Activated CD4-positive, alpha-beta T cell treated with anti-CD3 and anti-CD28 coated beads for 48 hours (primary cell): ENCODE results near the gene SMIM41.
"Not testable (repeated sequence)": the region's sequence is repeated elsewhere in the genome, so short reads cannot be mapped to it uniquely, and the experiment has no call there.

Experiments used
- DNase-seq: peaks from one replicate; pipeline ENCODE4 v3.0.0-alpha.2; 2020

Gene SMIM41

GRCh38 chr12:52086944-52087835 lies 7.7 kb downstream of the SMIM41 start:
- no peak for DNase-seq

DNA sequence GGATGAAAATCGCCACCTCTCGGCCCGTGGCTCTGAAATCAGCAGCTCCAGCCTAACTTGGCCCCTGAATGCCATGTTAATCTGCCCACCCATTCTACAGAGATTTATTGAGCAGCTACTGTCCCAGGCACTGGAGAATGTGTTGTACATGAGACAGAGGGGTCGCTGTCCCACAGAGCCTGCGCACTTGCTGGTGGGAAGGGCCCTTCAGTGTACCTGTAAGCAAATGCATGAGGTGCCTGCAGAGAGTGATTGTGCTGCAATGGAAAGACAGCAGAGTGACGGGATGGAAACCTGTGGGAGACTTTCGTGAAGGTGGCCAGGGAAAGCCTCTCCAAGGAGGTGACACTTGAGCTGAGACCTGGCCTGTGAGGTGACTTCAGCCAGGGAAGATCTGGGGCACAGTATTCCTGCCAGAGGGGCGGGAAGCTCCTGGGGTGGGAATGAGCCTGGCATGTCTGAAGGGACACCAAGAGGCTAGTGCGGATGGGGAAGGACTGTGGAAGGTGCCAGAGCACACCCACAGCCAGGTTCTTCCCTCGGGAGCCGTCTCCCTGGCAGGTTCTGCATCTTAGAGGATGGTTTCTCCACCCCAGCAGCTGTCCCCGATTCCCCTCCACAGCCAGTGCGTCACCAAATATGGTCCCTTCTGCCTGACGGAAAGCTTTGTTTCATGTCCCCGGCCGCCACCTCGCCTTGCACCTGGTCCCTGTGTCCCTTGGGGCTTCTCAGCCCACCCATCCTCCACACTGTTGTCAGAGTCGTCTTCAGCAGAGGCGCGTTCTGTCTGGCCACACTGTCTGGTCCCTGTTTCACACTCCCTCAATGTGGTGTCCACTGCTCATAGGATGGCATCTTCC lies 8.7 kb downstream of the SMIM41 start:
- DNase-seq, result no peak

GRCh38 chr12:52089491-52089890 lies 10.0 kb downstream of the SMIM41 start:
- DNase-seq, result no peak

DNA sequence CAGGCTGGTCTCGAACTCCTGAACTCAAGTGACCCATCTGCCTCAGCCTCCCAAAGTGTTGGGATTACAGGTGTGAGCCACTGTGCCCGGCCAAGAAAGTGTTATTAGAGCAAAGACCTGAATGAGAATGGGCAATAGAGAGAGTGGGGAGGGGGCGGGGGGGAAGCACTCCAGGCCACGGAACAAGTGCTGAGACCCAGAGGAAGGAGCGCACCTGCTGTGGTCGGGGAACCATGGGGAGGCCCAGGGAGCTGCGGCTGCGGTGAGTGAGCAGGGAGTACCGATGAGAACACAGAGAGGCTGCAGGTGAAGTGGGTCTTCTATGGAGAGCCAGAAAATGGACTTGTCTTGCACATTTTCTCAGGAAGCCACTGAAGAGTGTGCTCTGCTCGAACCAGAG lies 10.8 kb downstream of the SMIM41 start:
- DNase-seq, result no peak

DNA sequence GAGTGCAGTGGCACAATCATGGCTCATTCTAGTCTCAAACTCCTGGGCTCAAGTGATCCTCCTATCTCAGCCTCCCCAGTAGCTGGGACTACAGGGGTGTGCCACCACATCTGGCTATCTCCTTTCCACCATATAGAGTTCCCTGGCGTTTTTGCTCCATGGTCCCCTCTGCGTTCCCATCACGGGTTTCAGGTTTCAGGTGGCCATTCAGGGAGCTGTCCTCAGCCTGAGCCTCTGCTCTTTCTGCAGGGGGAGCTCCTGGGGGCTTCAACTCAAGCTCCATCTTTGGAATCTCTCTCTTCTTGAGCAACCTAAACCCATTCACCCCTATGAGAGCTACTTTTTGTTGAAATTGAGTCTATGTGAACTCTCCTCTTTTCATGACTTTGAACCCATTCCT lies 11.6 kb downstream of the SMIM41 start:
- DNase-seq, result no peak

DNA sequence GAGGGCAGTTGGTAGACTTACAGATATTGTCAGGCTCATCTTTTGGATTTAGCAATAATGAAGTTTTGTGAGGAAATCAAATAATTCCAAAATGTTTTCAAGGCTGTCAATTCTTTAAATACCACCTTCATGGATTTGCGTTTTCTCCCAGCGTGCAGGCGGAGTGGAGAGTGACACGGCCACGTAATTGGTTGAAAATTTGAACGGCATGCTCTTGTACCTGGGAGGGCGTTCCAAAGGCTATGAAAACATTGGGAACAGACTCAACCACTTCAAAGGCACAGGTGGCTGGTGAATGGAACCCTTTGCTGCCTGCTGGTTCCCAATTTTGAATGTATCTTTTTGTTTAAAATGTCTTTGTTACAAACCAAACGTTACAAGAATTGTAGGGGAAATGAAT lies 12.4 kb downstream of the SMIM41 start:
- DNase-seq, result no peak

- DNase-seq, result no peak
Measured at GRCh38 chr12:52093346-52093745, 13.8 kb downstream of the SMIM41 start.

DNA sequence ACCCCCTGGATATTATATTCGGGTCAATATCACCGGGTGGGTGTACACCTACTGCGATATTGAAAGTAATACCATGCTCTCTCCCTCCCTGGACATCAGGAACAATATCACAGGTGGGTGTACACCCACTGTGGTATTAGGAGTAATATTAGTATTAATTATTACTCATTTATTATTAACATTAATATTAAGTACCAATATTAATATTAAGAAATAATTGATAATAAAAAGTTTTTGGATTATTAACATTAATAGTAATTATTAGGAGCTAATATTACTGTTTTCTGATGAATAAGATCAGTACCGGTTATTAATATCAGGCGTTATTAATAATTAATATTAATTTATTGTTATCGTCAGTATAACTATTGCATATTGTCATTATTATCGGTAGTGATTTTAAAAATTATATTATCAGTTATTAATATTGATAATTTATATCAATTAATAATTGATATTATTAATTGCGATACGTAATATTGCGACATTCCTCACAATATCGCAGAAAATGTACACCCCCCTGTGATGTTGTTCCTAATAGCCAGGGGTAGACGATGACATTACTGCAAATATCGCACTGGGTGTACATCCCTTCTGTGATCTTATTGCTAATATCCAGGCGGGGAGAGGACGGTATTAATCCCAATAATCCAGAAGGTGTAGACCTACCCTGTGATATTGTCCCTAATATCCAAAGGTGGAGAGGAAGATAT lies 17.0 kb downstream of the SMIM41 start:
- DNase-seq, result no peak

- no peak for DNase-seq
Measured at GRCh38 chr12:52097045-52097666, 17.7 kb downstream of the SMIM41 start.

- DNase-seq, result not testable (repeated sequence)
Measured at GRCh38 chr12:52104431-52105089, 25.1 kb downstream of the SMIM41 start.

DNA sequence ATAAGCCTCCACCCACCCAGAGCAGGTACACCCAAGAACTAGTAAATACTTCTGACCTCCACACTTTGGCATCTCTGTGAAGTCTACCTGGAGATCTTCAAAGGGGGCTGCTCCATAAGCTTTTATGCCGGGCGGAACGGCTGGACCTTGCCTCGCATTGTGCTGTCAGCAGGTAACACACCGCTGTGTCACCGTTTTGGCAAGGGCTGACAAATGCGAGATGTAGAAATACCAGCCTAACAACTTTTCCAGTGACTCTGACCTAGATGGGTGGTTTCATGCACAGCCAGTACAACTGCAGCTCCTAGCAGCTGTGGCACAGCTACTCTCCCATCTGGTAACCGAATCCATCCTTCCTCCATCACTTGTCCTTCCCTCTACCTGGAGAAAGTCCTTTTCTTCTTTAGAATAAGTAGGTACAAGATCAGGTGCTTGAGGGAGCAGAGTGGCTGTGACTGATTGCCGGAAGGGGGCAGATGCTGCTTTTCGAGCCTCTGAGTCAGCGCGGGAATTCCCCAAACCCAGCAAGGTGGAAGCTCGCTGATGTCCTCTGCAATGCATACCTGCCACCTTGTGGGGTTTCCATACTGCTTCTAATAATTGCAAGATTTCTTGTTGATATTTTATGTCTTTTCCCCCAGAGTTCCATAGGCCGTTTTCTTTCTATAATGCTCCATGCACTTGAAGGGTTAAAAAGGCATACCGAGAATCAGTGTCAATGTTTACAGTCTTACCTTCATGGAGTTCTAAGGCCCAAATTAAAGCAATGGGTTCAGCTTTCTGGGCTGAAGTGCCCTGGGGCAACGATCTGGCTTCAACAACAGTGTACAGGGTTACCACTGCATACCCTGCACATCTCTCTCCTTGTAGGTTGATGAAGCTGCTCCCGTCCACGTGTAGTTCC lies 37.0 kb downstream of the SMIM41 start:
- DNase-seq, result peak; percentile 77

GRCh38 chr12:52117806-52118475 lies 38.4 kb downstream of the SMIM41 start:
- DNase-seq, result not testable (repeated sequence)

DNA sequence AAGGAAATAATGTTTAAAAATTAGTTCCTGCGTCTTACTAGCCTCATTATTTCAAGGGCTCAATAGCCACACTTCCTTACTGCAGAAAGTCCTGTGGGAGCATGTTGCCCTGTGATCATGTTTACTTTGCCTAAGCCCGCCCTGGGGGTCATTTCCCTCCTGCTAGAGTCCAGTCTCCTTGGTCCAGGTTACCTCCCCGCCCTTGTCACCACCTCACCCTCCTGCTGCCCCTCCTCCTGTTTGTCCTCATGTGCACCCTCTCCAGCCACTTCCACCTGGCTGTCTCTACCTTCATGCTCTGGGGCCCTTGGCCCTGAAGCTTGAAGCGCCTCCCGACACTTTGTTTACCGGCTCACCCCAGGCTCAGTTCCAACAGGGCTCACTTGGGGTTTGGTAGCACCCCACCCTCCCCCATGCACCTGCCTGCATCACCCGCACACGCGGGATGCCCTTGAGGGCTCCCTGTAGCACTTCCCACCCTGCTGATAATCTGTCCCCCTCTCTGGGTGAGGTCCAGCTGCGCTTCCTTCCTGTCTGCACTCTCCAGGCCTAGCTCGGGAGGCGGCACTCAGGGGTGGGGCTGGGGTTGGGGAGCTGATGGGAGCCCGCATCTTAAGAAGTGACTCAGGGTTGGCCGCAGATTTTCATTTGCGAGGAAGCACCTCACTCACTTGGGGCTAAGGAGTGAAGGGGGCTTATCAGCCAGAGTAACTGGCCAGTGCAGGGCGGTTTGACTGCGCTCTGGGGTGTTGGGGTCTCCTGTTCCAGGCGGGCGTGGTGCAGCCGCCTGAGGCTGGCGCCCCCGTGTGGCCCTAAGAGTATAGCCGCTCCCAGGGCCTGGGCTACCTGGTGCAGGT lies 40.1 kb downstream of the SMIM41 start:
- peak; percentile 62 for DNase-seq

DNA sequence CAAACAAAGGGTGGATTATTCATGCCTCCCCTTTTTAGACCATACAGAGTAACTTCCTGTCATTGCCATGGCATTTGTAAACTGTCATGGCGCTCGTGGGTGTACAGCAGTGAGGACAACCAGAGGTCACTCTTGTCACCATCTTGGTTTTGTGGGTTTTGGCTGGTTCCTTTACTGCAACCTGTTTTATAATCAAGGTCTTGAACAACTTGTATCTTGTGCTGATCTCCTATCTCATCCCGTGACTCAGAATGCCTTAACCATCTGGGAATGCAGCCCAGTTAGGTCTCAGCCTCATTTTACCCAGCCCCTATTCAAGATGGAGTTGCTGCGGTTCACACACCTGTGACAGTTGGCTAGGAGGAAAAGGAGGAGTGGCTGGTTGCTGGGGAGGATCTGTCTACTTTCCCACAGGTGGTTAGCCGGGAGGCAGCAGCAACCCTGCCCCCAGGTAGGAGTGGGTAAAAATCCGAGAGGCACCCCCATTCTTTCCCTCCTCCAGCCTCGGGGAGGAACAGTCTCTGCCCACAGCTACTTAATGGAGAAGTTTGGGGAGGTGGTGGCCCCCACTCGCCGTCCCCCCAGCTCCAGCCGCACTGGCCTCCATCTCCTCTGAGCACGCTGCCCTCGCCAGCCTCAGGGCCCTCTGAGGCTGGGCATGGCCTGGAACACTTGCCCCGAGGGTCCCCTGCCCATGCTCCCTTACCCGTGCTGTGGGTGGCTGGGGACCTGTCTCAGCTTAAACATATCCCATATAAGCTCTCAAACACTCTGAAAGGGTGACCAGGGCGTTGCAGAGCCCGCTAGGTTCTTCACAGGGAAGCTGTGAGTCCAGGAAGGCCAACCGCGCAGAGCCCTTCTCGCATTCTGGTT lies 41.7 kb downstream of the SMIM41 start:
- DNase-seq, result no peak

DNA sequence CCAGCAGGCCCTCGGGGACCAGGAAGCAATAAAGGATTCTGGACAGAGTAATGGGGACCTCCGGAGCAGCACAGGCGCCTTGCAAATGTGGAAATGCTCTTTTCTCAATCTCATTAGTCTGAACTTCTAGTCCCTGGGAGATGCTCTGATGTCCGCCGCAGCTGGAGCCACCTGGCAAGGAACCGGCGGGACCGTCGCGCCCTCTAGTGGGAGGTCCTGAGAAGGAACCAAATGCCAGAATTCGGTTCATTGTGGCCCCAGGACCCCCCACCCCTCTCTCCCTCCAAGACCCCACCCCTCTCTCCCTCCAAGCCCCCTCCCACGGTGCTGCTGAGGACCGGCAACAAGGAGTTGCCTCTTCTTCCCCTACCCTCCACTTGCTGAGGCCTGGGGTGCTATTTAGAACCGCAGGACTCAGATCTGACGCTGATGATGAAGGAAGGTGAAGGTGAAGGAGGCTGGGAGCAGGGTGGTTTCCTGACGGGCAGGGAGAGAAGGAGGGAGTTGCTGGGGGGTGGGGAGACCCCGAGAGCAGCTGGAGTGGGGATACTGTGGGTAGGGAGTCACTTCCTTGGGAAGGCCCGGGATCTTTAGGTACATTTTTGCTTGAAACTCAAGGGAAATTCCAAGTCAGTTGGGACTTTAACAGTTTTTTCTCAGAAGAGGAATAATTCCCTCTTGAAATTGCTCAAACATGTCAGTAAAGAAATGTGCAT lies 42.5 kb downstream of the SMIM41 start:
- peak; percentile 80 for DNase-seq

DNA sequence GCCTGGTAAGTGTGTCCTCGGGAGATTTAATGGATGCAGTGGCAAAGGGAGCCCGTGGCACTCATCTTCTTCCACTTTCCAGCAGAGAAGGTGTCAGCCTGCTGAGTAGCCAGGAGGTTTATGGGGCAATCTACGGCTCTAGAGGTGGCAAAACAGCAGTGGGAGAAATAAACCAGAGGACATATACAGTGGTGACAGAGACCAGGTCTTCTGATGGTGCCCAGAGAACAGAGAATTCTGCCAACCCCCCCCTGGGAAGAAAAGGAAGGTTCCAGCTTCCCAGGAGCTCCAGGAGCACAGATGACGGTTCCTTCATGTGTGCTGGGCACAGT lies 43.0 kb downstream of the SMIM41 start:
- no peak for DNase-seq

- DNase-seq, result no peak
Measured at GRCh38 chr12:52122904-52123303, 43.4 kb downstream of the SMIM41 start.
